Measurements from ENCODE around the gene ADGRL3.
"Not testable (repeated sequence)": the region's sequence is repeated elsewhere in the genome, so short reads cannot be mapped to it uniquely, and the experiment has no call there.

ADGRL3 gene

DNA sequence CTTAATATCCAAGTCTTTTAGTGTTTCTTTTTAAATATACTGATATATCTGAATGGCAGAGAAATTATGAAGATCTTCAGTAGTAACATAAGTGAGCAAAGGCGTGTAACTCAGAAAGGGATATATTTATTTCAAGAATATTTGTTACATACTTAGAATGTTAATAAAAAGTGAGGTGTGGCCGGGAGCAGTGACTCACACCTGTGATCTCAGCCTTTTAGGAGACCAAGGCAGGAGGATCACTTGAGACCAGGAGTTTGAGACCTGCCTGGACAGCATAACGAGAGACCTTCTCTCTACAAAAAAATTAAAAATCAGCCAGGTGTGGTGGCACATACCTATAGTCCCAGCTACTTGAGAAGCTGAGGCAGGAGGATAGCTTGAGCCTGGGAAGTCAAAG is 651.0 kb downstream of the ADGRL3 start:
- no peak for DNase-seq

DNA sequence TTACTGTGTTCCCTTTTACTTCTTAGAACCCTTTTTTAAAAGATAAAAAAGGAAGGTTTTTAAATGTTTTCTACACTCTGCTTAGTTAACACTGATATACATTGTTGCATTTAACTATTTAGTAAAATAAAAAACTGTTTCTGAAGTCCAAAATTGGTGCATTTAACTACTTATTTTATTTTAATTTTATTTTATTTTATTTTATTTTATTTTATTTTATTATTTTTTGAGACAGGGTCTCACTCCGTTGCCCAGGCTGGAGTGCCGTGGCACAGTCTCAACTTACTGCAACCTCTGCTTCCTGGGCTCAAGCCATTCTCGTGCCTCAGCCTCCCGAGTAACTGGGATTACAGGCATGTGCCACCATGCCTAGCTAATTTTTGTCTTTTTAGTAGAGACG is 652.0 kb downstream of the ADGRL3 start:
- DNase-seq, result not testable (repeated sequence)

DNA sequence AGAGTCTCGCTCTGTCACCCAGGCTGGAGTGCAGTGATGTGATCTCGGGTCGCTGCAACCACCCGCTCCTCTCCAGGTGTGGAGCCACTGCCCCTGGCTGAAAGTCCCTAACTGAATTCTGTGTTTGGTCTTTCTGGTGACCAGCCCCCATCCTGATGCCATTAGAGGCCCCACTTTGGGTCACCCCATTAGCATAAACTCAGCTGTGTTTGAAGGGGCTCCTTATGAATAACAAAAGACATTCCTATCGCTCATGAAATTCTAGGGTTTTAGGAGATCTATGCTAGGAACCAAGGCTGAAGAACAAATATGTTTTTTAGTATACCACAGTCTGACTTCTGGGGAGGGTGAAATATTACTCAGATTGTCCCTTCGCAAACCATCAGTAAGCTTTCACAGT is 652.9 kb downstream of the ADGRL3 start:
- no peak for DNase-seq

DNA sequence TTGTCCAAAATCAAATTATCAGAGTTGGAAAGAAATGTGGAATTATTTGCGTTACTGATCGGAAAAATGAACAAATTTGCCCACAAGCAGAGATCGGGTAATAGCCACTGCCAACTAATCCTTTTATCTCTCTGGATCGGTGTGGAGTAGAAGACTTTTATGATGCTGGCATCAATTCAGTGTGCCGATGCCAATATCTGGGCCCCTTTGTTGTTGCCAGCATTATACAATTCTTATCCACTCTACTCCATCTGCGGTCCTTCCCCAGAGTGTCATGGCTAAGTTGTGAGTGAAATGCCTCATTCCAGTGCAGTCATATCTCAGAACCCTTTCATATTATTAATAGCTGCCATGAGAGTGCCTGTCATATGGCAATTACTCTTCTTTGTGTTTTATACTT is 660.2 kb downstream of the ADGRL3 start:
- DNase-seq, result no peak

DNA sequence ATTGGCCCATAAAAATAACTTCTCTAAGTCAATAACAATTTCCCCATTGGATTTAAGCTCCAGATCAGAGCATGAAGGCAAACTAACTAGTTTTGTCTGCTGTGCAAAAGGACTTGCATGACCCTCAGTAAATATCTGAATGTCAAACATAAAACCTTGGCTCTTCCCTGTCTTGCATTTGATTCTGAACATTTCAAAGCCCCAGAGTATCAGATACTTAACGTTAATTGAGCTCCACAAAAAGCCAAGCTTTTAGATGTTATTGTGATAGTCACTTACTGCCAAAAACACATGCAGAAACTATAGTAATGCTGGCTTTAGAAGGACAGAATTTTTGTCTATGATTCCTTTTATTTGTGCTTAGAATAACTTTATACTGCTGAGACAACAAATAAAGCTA is 664.2 kb downstream of the ADGRL3 start:
- DNase-seq, result no peak

GRCh38 chr4:61866378-61867030 is 666.4 kb downstream of the ADGRL3 start:
- DNase-seq, result no peak

DNA sequence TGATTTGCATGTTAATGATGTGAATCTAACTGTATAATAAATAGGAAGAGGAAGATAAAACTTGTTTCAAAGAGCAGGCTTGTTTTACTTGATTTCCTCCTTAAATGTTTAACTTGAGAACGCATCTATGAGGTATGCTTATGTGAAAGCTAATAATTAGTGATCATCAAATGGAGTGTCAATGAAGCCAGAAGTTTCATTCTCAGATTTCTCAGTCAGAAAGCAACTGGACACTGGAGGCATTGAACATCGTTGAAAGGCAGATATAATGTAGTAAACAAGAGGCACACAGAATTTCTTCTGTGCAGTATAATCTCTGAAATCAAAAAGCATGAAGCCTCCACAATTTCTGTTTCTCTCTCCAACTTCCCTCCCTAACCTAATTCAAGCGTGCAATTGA is 672.9 kb downstream of the ADGRL3 start:
- DNase-seq, result no peak

DNA sequence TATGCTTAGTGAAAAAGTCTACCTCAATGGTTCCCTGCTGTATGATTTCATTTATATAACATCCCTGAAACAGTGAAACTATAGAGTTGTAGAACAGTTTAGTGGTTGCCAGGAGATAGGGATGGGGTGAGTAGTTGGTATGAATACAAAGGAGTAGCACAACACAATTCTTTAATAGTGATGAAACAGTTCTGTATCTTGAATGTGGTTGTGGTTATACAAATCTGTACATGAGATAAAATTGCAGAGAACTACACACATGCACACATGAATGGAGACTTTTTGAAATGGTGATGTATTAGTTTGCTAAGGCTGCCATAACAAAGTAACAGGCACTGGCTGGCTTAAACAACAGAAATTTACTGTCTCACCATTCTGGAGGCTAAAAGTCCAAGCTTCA is 677.1 kb downstream of the ADGRL3 start:
- no peak for DNase-seq

DNA sequence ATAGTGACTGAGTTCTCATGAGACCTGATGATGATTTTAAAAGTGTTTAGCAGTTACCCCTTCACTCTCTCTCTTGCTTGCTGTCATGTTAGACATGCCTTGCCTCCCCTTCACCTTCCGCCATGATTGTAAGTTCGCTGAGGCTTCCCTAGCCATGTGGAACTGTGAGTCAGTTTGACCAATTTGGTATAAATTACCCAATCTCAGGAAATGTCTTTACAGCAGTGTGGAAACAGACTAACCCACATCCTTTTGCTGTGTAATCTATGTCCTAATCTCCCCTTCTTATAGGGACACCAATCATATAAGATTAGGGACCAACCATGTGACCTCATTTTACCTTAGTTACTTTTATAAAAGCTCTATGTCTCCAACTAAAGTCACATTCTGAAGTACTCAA is 677.8 kb downstream of the ADGRL3 start:
- DNase-seq, result no peak

DNA sequence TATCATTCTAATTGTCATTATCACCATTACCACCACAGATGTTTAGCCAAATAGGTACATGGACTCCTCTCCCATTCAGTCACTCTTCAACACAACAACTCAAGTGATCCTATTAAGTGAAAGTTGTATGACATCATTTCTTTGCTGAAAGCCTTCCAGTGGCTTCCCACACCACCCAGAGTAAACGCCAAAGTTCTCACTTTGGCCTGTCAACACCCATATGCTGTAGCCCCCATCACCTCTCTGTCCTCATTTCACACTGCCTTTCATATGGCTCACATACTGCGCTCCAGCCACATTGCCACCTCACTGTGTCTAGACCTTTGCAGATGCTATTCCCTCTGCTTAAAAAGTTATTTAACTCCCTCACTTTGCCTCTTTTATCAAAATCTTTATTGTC is 682.3 kb downstream of the ADGRL3 start:
- no peak for DNase-seq

DNA sequence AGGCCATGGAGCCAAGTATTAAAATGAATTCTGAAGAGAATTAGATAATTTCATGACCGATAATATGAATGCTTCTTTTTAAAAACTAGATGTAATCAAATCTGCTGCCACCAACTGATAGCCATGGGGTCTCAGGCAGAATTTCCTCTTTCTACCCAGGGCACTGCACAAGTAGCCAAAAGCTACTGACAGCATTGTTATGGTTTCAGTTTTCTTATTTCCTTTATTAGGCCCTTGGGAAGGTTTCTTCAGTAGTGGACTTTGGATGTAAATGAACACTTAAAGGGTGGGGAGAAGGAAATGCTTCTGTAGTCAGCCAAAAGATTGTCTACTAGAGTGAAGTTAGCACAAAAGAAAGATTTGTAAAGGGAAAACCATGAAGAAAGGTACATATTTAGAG is 686.0 kb downstream of the ADGRL3 start:
- no peak for DNase-seq

DNA sequence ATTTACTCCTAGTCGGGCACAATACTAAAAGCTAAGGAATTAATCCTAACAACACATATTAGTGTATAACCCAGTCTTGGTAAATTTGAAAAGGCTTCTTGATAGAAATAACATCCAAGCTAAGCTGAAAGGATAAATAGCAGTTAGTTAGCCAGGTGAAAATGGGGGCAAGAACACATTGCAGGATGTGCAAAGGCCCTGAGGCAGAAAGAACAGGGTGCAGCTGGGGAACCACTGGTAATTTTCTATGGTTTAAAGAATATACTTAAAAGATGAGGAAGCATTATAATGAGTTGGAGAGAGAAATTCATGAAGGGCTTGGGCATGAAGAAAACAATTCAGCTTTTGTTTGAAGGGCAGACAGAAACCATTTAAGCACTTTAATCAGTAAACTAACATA is 689.0 kb downstream of the ADGRL3 start:
- DNase-seq, result no peak

- DNase-seq, result no peak
Measured at GRCh38 chr4:61890321-61890720, 690.2 kb downstream of the ADGRL3 start.

- no peak for DNase-seq
Measured at GRCh38 chr4:61891953-61892352, 691.8 kb downstream of the ADGRL3 start.

- no peak for DNase-seq
Measured at GRCh38 chr4:61896634-61897033, 696.5 kb downstream of the ADGRL3 start.

GRCh38 chr4:61909031-61909430 is 708.9 kb downstream of the ADGRL3 start:
- no peak for DNase-seq

DNA sequence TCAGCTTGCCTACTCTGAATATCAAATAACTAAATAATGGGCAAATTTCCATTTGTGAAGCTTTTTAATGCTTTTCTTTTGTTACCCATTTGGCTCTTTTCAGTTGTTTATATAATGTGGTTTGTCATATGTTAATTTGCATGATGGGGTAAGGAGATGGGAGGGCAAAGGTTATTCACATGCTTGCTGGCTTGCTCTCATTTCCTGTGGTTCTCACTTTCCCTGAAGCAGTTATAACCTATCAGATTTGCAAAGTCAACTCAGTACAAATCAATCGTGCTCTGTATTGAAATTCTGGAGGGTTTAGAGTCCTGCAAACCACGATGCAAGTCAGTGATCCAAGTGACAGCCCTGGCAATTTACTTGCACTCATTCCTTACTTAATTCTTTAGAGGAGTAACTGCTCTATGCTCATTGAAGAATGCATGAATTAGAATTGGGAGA is 711.2 kb downstream of the ADGRL3 start:
- DNase-seq, result no peak

DNA sequence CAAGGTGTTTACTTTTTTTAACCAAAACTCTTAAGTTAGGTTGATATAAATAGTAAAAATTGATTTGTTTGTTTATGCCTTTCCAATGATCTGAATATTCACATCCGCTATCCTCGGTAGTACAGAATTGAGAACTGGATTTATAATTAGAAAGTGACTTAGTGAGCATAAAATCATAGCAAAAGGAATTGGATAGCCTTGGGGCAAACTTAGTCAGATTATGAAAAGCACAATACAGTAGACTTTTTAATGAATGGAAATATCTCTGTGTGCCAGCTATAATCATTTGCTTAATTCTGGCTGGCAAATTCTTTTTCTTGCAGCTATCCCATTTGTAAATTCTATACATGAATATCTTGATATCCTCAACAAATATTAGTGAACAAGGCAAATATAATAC is 713.5 kb downstream of the ADGRL3 start:
- DNase-seq, result no peak

DNA sequence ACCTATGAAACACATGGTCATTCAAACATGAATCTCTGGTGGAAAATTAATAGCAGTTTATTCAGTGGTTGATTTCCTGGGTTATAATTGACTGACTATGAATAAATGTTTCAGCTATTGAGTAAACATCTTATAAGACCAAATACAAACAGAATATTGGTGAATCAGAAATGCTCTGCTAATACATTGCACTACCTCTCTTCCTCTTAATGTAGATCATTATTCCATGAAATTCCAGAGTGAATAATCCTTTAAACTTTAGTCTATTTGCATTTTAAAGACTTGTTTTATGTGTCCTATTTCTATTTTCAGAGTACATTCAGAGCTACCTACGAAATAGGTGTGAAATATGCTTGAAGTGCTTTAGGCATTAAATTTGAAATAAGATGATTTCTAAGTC is 715.4 kb downstream of the ADGRL3 start:
- no peak for DNase-seq

- no peak for DNase-seq
Measured at GRCh38 chr4:61918507-61918906, 718.4 kb downstream of the ADGRL3 start.

DNA sequence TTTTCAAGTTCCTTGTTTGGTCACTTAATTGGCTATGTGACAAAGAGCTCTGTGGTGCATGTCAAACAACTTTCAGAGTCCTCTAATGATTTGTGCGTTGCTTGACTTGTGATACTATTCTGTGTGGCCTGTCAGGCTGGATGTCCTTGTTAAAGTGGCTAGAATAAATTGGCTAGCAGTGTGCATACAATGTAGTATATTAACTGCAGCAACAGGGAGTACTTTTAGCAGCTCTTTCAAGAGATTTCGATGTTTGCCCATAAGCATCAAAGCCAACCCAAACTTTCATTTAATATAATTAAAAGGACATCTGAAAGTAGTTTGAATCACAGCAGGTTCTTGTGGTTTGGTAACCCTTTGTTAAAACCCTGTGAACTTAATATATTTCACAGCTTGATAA is 718.9 kb downstream of the ADGRL3 start:
- no peak for DNase-seq

- DNase-seq, result no peak
Measured at GRCh38 chr4:61919561-61919960, 719.4 kb downstream of the ADGRL3 start.

DNA sequence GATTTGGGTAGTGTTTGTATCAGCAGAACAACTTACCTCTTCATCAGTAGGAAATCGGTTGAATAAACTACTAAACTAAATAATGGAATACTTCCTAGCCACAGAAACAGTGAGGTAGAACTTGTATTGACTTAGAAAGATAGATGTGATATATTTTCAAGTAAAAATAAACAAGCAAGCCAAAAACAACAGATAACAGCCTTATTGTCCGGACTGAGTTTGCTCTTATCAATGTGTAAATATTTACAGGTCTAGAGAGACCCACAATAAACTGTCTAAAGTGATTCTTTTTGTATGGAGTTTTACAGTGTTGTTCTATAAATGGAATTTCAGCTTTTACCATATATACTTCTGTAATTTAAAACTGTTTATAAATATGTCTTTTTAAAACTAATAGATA is 721.8 kb downstream of the ADGRL3 start:
- DNase-seq, result no peak

GRCh38 chr4:61922766-61923165 is 722.6 kb downstream of the ADGRL3 start:
- DNase-seq, result no peak

GRCh38 chr4:61923179-61923578 is 723.1 kb downstream of the ADGRL3 start:
- no peak for DNase-seq

GRCh38 chr4:61924131-61924530 is 724.0 kb downstream of the ADGRL3 start:
- DNase-seq, result no peak
